SK-N-SH (cell line): Measurements from ENCODE around the gene ZSWIM1. TPM values are rescaled to one million over a fixed set of nuclear protein-coding genes. Genes with fewer than 3 reads are reported as not detected.

Experiments used
- CTCF ChIA-PET: fragments of 300-600, 350-600 bp; formaldehyde crosslinking; extraction: SDS; loops from one replicate; lab custom pipeline; 2021; lab: Yijun Ruan, JAX
- POLR2A ChIA-PET: fragments of 350-600 bp; sonication (Branson Sonifier 250); formaldehyde crosslinking; extraction: SDS; loops from one replicate; lab custom pipeline; 2020; ENCODE audit warnings: antibody characterized with exemption, inconsistent platforms; lab: Yijun Ruan, JAX
- DNase-seq: peaks from one replicate; pipeline ENCODE4 v3.0.0; 2012
- H2AFZ ChIP-seq: fragments of 200-600 bp; sonication (generic); 2 replicates; pipeline ENCODE4 v1.8.1; 2016; ENCODE audit warnings: antibody characterized with exemption, mild to moderate bottlenecking, low read depth
- H3F3A ChIP-seq: fragments of 200-600 bp; sonication (generic); replicated peaks from 2 replicates; pipeline ENCODE3; 2016; ENCODE audit warnings: antibody characterized with exemption, mild to moderate bottlenecking; ENCODE audit not compliant: insufficient read depth
- H3K27ac ChIP-seq, 2 experiments: fragments of 200-500 bp in 1 of 2; fragments of 200-600 bp in 1 of 2; sonication (Bioruptor generic) in 1 of 2; sonication (generic), shearing (Covaris generic) in 1 of 2; 2 replicates each; pipeline versions ENCODE4 v1.5.1 to v1.6.1; 2014 to 2016; ENCODE audit warnings: low read depth in 2 of 2, inconsistent platforms in 1 of 2, low read length in 1 of 2, mild to moderate bottlenecking in 1 of 2, mixed read lengths in 1 of 2
- H3K27me3 ChIP-seq: fragments of 200-600 bp; sonication (generic), shearing (Covaris generic); 2 replicates; pipeline ENCODE4 v1.6.1; 2016; ENCODE audit warnings: mixed run types; ENCODE audit not compliant: insufficient read depth
- H3K36me3 ChIP-seq, 2 experiments: fragments of 200-500 bp in 1 of 2; fragments of 200-600 bp in 1 of 2; sonication (Bioruptor generic) in 1 of 2; sonication (generic) in 1 of 2; replicated peaks in 1 of 2; 2 replicates each; pipeline versions ENCODE3 to v1.5.1; 2014 to 2016; ENCODE audit warnings: low read length in 1 of 2, mild to moderate bottlenecking in 1 of 2; ENCODE audit not compliant: insufficient read depth in 2 of 2, control insufficient read depth in 1 of 2
- H3K4me1 ChIP-seq, 2 experiments: fragments of 200-500 bp in 1 of 2; fragments of 200-600 bp in 1 of 2; sonication (Bioruptor generic) in 1 of 2; sonication (generic), shearing (Covaris generic) in 1 of 2; 2 replicates each; pipeline versions ENCODE4 v1.5.1 to v1.6.1; 2014 to 2016; ENCODE audit warnings: low read depth in 1 of 2, low read length in 1 of 2, mixed run types in 1 of 2; ENCODE audit not compliant: insufficient read depth in 2 of 2, control insufficient read depth in 1 of 2
- H3K4me2 ChIP-seq: fragments of 200-600 bp; sonication (generic), shearing (Covaris generic); 2 replicates; pipeline ENCODE4 v1.6.1; 2017; ENCODE audit warnings: mixed run types
- H3K4me3 ChIP-seq, 2 experiments: fragments of 200-500 bp in 1 of 2; fragments of 200-600 bp in 1 of 2; sonication (Bioruptor generic) in 1 of 2; sonication (generic), shearing (Covaris generic) in 1 of 2; 2 replicates each; pipeline versions ENCODE4 v1.5.1 to v1.8.1; 2014 to 2016; ENCODE audit warnings: low read depth in 2 of 2, inconsistent platforms in 1 of 2, low read length in 1 of 2, mild to moderate bottlenecking in 1 of 2, mixed read lengths in 1 of 2, moderate library complexity in 1 of 2
- H3K79me2 ChIP-seq: fragments of 200-600 bp; sonication (generic); 2 replicates; pipeline ENCODE4 v1.8.1; 2017; ENCODE audit warnings: mild to moderate bottlenecking; ENCODE audit not compliant: insufficient read depth
- H3K9ac ChIP-seq: fragments of 200-600 bp; sonication (generic); 2 replicates; pipeline ENCODE4 v1.6.1; 2017; ENCODE audit warnings: mixed run types
- H3K9me2 ChIP-seq: fragments of 200-600 bp; sonication (generic); 2 replicates; pipeline ENCODE4 v1.6.1; 2017; ENCODE audit warnings: mixed run types
- H3K9me3 ChIP-seq: fragments of 200-600 bp; sonication (generic); 2 replicates; pipeline ENCODE4 v1.6.1; 2017; ENCODE audit warnings: mixed run types, mild to moderate bottlenecking, moderate library complexity
- H4K20me1 ChIP-seq: fragments of 200-600 bp; sonication (generic); 2 replicates; pipeline ENCODE4 v1.6.1; 2017; ENCODE audit warnings: mild to moderate bottlenecking, mixed run types; ENCODE audit not compliant: insufficient read depth
- ELF1 ChIP-seq: IDR thresholded peaks from 2 replicates; pipeline ENCODE4 v1.4.0; 2012
- EZH2phosphoT487 ChIP-seq: fragments of 200-600 bp; sonication (generic); IDR thresholded peaks from 2 replicates; pipeline ENCODE4 v1.6.1; 2017; ENCODE audit warnings: low read depth, mixed run types, mild to moderate bottlenecking, antibody characterized with exemption, moderate library complexity, borderline replicate concordance
- FOSL2 ChIP-seq: IDR thresholded peaks from 2 replicates; pipeline ENCODE4 v1.4.0; 2012; ENCODE audit warnings: low read depth, mild to moderate bottlenecking, moderate library complexity, borderline replicate concordance
- FOXM1 ChIP-seq: IDR thresholded peaks from 2 replicates; pipeline ENCODE4 v1.4.0; 2012; ENCODE audit warnings: low read depth, mild to moderate bottlenecking
- GATA2 ChIP-seq: sonication (generic); formaldehyde crosslinking; IDR thresholded peaks from 2 replicates; pipeline ENCODE4 v1.5.0; 2020; ENCODE audit warnings: mild to moderate bottlenecking, missing genetic modification reagents
- JUND ChIP-seq: IDR thresholded peaks from 2 replicates; pipeline ENCODE4 v1.4.0; 2012
- MEF2A ChIP-seq: IDR thresholded peaks from 2 replicates; pipeline ENCODE4 v1.4.0; 2012; ENCODE audit warnings: low read depth, borderline replicate concordance
- NFIC ChIP-seq: IDR thresholded peaks from 2 replicates; pipeline ENCODE4 v1.4.0; 2012; ENCODE audit warnings: borderline replicate concordance
- NRF1 ChIP-seq: IDR thresholded peaks from 2 replicates; pipeline ENCODE4 v1.6.1; 2012; ENCODE audit warnings: low read depth, mild to moderate bottlenecking, low read length
- SIN3A ChIP-seq: IDR thresholded peaks from 2 replicates; pipeline ENCODE4 v1.6.1; 2012; ENCODE audit warnings: low read depth, mild to moderate bottlenecking, low read length, moderate library complexity, borderline replicate concordance
- SMC3 ChIP-seq: IDR thresholded peaks from 2 replicates; pipeline ENCODE4 v1.6.1; 2012; ENCODE audit warnings: low read depth, low read length, improper control_type of control experiment
- TCF12 ChIP-seq: IDR thresholded peaks from 2 replicates; pipeline ENCODE4 v1.4.0; 2012
- TEAD4 ChIP-seq: IDR thresholded peaks from 2 replicates; pipeline ENCODE4 v1.4.0; 2012; ENCODE audit warnings: mild to moderate bottlenecking, borderline replicate concordance; ENCODE audit not compliant: insufficient read depth
- WGBS: methylation state at CpG from one replicate; pipeline ENCODE4 v1.1.6; 2017; ENCODE audit warnings: low lambda C conversion rate; 5-methylcytosine and 5-hydroxymethylcytosine counted together
- polyA plus RNA-seq, 3 experiments: library from polyadenylated mRNA; depleted of rRNA; stranded (reverse); fragments of >200 nt; gene quantifications; 2 replicates each; pipeline ENCODE4 v1.2.3, GENCODE V29; 2012
- TF ChIP-seq, protein P1 (sequence below): IDR thresholded peaks from 2 replicates; pipeline ENCODE4; 2012
- TF ChIP-seq, protein P2 (sequence below): fragments of 150-350 bp; IDR thresholded peaks from 2 replicates; pipeline ENCODE4 v1.6.1; 2016; ENCODE audit warnings: mild to moderate bottlenecking, low read depth, low read length
- TF ChIP-seq, protein P3 (sequence below): fragments of 200-600 bp; sonication (generic); IDR thresholded peaks from 2 replicates; pipeline ENCODE4 v1.6.1; 2017; ENCODE audit warnings: antibody characterized with exemption, mild to moderate bottlenecking, moderate library complexity

The ZSWIM1 gene
- polyA plus RNA-seq, 1 of the 3 experiments (the other 2 are of a cell fraction), result 1.8 TPM

GRCh38 chr20:45882469-45883099 is 1.6 kb downstream of the ZSWIM1 start:
- Histone ChIP-seq H3K27ac (no peak overlapping the region), H3F3A (peaks cover 11% of the 10 kb centered on the region), H3K27me3 (no peaks in the 10 kb centered on the region), H3K36me3 (peaks cover 3 to 16% of the 10 kb centered on the region in 2 experiments), H3K4me3 (no peak overlapping the region), H3K4me2 (no peak overlapping the region), H2AFZ (no peak overlapping the region), H3K4me1 (peaks cover 3 to 10% of the 10 kb centered on the region in 2 experiments; a peak in 2 of 4 replicates), H3K79me2 (peaks cover 19% of the 10 kb centered on the region), H4K20me1 (no peaks in the 10 kb centered on the region), H3K9ac (no peak overlapping the region), H3K9me2 (no peaks in the 10 kb centered on the region), H3K9me3 (no peaks in the 10 kb centered on the region)
- TF ChIP-seq NRF1 (no peak), NFIC (no peak), TEAD4 (no peak)
- whole genome bisulfite sequencing, result 89% methylated on average over 4 of the region's 4 CpGs
- no peak for DNase-seq
- ChIA-PET CTCF (interaction anchor here (0.7 to 3.2 kb wide), 5 partner anchors 8 to 112 kb away, joined by 3 to 24 read pairs (median 4); partner anchors contain the start of genes CTSA and NEURL2), POLR2A (interaction anchor here (1.9 to 2.5 kb wide), 2 partner anchors 8 to 29 kb away, joined by 5 to 26 read pairs; partner anchors contain the start of genes CTSA, NEURL2 and PLTP)

DNA sequence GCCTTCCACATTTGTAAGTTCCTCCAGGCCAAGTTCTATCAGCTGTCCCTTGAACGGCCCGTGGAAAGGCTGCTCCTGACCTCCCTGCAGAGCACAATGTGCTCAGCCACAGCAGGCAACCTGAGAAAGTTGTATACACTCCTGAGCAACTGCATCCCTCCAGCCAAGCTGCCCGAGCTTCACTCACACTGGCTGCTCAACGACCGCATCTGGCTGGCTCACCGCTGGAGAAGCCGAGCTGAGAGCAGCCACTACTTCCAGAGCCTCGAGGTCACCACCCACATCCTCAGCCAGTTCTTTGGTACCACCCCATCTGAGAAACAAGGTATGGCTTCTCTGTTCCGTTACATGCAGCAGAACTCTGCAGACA is 2.1 kb downstream of the ZSWIM1 start:
- Histone ChIP-seq H3K79me2 (peaks cover 19% of the 10 kb centered on the region), H3K9me3 (no peaks in the 10 kb centered on the region), H3K9me2 (no peaks in the 10 kb centered on the region), H3K27me3 (no peaks in the 10 kb centered on the region), H3K4me3 (no peak overlapping the region), H3K4me1 (peaks cover 3 to 10% of the 10 kb centered on the region in 2 experiments; a peak in 2 of 4 replicates), H3K27ac (no peak overlapping the region), H3K36me3 (peaks cover 3 to 15% of the 10 kb centered on the region in 2 experiments), H3F3A (peaks cover 11% of the 10 kb centered on the region), H4K20me1 (no peaks in the 10 kb centered on the region), H3K9ac (no peak overlapping the region), H3K4me2 (no peak overlapping the region), H2AFZ (no peak overlapping the region)
- TF ChIP-seq SIN3A (no peak), GATA2 (CRISPR knock-in tag) (no peak)
- ChIA-PET POLR2A (interaction anchor here (1.9 kb wide), 1 partner anchor 29 kb away, joined by 5 read pairs; the partner anchor contains the start of gene PLTP), CTCF (interaction anchor here (0.7 to 1.2 kb wide), 5 partner anchors 8 to 112 kb away, joined by 3 to 4 read pairs (median 3); partner anchors contain the start of genes CTSA and NEURL2)
- WGBS, result 58% methylated on average over 2 of the region's 9 CpGs
- DNase-seq, result no peak

- H3K9ac ChIP-seq, result no peak overlapping the region
- peaks cover 15% of the 10 kb centered on the region for H3F3A ChIP-seq
- H3K4me1 ChIP-seq, result peaks cover 4 to 10% of the 10 kb centered on the region in 2 experiments; a peak in 3 of 4 replicates
- H3K27ac ChIP-seq, result no peak overlapping the region
- H3K4me2 ChIP-seq, result no peak overlapping the region
- WGBS, result 93% methylated on average over 9 of the region's 19 CpGs
- peaks cover 3 to 15% of the 10 kb centered on the region in 2 experiments for H3K36me3 ChIP-seq
- no peaks in the 10 kb centered on the region for H3K27me3 ChIP-seq
- no peak overlapping the region for H2AFZ ChIP-seq
- no peaks in the 10 kb centered on the region for H4K20me1 ChIP-seq
- no peaks in the 10 kb centered on the region for H3K9me2 ChIP-seq
- POLR2A ChIA-PET, result no interaction called here
- no peaks in the 10 kb centered on the region for H3K9me3 ChIP-seq
- no peak overlapping the region for H3K4me3 ChIP-seq
- CTCF ChIA-PET, result no interaction called here
- DNase-seq, result no peak
- peaks cover 19% of the 10 kb centered on the region for H3K79me2 ChIP-seq
- TF ChIP-seq ELF1 (no peak), SMC3 (no peak), JUND (no peak), MEF2A (no peak), EZH2phosphoT487 (no peak), FOXM1 (no peak), TCF12 (no peak), FOSL2 (no peak), NRF1 (no peak)
- TF ChIP-seq, protein P1, sequence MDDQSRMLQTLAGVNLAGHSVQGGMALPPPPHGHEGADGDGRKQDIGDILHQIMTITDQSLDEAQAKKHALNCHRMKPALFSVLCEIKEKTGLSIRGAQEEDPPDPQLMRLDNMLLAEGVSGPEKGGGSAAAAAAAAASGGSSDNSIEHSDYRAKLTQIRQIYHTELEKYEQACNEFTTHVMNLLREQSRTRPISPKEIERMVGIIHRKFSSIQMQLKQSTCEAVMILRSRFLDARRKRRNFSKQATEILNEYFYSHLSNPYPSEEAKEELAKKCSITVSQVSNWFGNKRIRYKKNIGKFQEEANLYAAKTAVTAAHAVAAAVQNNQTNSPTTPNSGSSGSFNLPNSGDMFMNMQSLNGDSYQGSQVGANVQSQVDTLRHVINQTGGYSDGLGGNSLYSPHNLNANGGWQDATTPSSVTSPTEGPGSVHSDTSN, result no peak
- TF ChIP-seq, protein P2, sequence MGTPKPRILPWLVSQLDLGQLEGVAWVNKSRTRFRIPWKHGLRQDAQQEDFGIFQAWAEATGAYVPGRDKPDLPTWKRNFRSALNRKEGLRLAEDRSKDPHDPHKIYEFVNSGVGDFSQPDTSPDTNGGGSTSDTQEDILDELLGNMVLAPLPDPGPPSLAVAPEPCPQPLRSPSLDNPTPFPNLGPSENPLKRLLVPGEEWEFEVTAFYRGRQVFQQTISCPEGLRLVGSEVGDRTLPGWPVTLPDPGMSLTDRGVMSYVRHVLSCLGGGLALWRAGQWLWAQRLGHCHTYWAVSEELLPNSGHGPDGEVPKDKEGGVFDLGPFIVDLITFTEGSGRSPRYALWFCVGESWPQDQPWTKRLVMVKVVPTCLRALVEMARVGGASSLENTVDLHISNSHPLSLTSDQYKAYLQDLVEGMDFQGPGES, result no peak
- TF ChIP-seq, protein P3, sequence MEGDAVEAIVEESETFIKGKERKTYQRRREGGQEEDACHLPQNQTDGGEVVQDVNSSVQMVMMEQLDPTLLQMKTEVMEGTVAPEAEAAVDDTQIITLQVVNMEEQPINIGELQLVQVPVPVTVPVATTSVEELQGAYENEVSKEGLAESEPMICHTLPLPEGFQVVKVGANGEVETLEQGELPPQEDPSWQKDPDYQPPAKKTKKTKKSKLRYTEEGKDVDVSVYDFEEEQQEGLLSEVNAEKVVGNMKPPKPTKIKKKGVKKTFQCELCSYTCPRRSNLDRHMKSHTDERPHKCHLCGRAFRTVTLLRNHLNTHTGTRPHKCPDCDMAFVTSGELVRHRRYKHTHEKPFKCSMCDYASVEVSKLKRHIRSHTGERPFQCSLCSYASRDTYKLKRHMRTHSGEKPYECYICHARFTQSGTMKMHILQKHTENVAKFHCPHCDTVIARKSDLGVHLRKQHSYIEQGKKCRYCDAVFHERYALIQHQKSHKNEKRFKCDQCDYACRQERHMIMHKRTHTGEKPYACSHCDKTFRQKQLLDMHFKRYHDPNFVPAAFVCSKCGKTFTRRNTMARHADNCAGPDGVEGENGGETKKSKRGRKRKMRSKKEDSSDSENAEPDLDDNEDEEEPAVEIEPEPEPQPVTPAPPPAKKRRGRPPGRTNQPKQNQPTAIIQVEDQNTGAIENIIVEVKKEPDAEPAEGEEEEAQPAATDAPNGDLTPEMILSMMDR, result no peak
Observed at GRCh38 chr20:45886590-45887345, 5.7 kb downstream of the ZSWIM1 start.
